ENCODE results near the gene RRP1.

DNA sequence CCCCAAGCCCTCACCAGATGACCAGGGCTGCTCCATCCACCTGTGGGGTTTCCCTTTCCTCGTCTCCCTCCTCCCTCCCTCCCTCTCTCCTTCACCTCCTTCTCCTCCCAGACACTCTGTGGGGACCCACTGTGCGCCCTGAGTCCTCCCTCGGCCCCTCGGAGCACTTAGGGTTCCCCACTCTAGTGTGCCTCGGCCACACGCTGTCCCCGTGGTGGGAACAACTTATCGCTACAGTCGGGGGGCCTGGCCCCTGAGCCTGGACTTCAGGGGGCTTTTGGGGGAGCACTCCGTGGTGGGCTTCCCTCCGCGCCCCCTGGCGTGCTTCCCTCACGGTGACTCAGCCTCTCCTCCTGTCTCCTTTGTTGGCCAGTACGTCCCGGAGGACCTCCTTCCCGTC lies 40.8 kb upstream of the RRP1 start:
- TF ChIP-seq, protein P1, sequence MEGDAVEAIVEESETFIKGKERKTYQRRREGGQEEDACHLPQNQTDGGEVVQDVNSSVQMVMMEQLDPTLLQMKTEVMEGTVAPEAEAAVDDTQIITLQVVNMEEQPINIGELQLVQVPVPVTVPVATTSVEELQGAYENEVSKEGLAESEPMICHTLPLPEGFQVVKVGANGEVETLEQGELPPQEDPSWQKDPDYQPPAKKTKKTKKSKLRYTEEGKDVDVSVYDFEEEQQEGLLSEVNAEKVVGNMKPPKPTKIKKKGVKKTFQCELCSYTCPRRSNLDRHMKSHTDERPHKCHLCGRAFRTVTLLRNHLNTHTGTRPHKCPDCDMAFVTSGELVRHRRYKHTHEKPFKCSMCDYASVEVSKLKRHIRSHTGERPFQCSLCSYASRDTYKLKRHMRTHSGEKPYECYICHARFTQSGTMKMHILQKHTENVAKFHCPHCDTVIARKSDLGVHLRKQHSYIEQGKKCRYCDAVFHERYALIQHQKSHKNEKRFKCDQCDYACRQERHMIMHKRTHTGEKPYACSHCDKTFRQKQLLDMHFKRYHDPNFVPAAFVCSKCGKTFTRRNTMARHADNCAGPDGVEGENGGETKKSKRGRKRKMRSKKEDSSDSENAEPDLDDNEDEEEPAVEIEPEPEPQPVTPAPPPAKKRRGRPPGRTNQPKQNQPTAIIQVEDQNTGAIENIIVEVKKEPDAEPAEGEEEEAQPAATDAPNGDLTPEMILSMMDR (IDR thresholded peaks at IDR 0.05): no peak
- no peak for TF ChIP-seq POLR2A (IDR thresholded peaks at IDR 0.05)
- TF ChIP-seq EP300 (IDR thresholded peaks at IDR 0.05): no peak
